WTC11 (cell line): ENCODE measurements around the gene WDR59. TPM values are rescaled to one million over a fixed set of nuclear protein-coding genes. Genes with fewer than 3 reads are reported as not detected.

Source experiments
- ATAC-seq: fragments of 200-7000 bp; cut with Tn5 transposase; 2 replicates; pipeline ENCODE4 v1.10.0; 2021; ENCODE audit warnings: mild to moderate bottlenecking, moderate library complexity
- CTCF ChIA-PET: fragments of 300-600 bp; sonication (Branson Sonifier 250); formaldehyde crosslinking; loops from one replicate; lab custom pipeline; 2021; ENCODE audit warnings: antibody characterized with exemption; lab: Charles Lee
- POLR2A ChIA-PET: fragments of 350-600 bp; sonication (Branson Sonifier 250); formaldehyde crosslinking; loops from one replicate; lab custom pipeline; 2021; ENCODE audit warnings: antibody characterized with exemption; lab: Charles Lee
- DNase-seq: peaks from one replicate; pipeline ENCODE4 v3.0.0; 2021; ENCODE audit warnings: low spot score
- H3K27ac Mint-ChIP-seq: 2 replicates; pipeline ENCODE4 v1.8.0; 2021; ENCODE audit warnings: mixed read lengths
- H3K27me3 Mint-ChIP-seq: 2 replicates; pipeline ENCODE4 v1.8.0; 2021; ENCODE audit warnings: low read depth, mild to moderate bottlenecking, moderate library complexity, mixed read lengths
- H3K36me3 Mint-ChIP-seq: 2 replicates; pipeline ENCODE4 v1.8.0; 2021; ENCODE audit warnings: mixed read lengths
- H3K4me1 Mint-ChIP-seq: 2 replicates; pipeline ENCODE4 v1.8.0; 2022; ENCODE audit warnings: mixed read lengths
- H3K4me3 Mint-ChIP-seq: 2 replicates; pipeline ENCODE4 v1.8.0; 2021; ENCODE audit warnings: mild to moderate bottlenecking, moderate library complexity, mixed read lengths
- H3K9me3 Mint-ChIP-seq: 2 replicates; pipeline ENCODE4 v1.8.0; 2021; ENCODE audit warnings: mixed read lengths
- FOXK1 ChIP-seq: sonication (generic); formaldehyde crosslinking; IDR thresholded peaks from 2 replicates; pipeline ENCODE4 v1.8.0; 2022; ENCODE audit warnings: mild to moderate bottlenecking, moderate library complexity, missing genetic modification reagents
- GABPB1 ChIP-seq: sonication (generic); formaldehyde crosslinking; IDR thresholded peaks from 2 replicates; pipeline ENCODE4 v1.8.1; 2023; ENCODE audit warnings: mild to moderate bottlenecking, missing genetic modification reagents
- HMGA2 ChIP-seq: fragments of 250-450 bp; sonication (Bioruptor Pico); IDR thresholded peaks from 2 replicates; pipeline ENCODE4 v1.4.0; 2021; ENCODE audit warnings: mild to moderate bottlenecking, moderate library complexity
- JAZF1 ChIP-seq: fragments of 250-450 bp; sonication (Bioruptor Pico); IDR thresholded peaks from 2 replicates; pipeline ENCODE4 v1.9.0; 2021; ENCODE audit warnings: moderate library complexity, mild to moderate bottlenecking, inconsistent platforms
- JUN ChIP-seq: sonication (generic); formaldehyde crosslinking; IDR thresholded peaks from 2 replicates; pipeline ENCODE4 v1.8.0; 2023; ENCODE audit warnings: mild to moderate bottlenecking, missing genetic modification reagents
- KAT7 ChIP-seq: sonication (generic); formaldehyde crosslinking; IDR thresholded peaks from 2 replicates; pipeline ENCODE4 v1.8.1; 2023; ENCODE audit warnings: missing genetic modification reagents, mild to moderate bottlenecking, borderline replicate concordance
- NR3C1 ChIP-seq: sonication (generic); formaldehyde crosslinking; conservative IDR thresholded peaks from 2 replicates; pipeline ENCODE4 v1.8.1; 2023; ENCODE audit warnings: low read depth, mild to moderate bottlenecking, missing genetic modification reagents
- RELA ChIP-seq: sonication (generic); formaldehyde crosslinking; IDR thresholded peaks from 2 replicates; pipeline ENCODE4 v1.8.1; 2022; ENCODE audit warnings: missing genetic modification reagents, mild to moderate bottlenecking, borderline replicate concordance
- RORB ChIP-seq: fragments of 250-450 bp; sonication (Bioruptor Pico); IDR thresholded peaks from 2 replicates; pipeline ENCODE4 v1.9.0; 2021; ENCODE audit warnings: mild to moderate bottlenecking
- SOX15 ChIP-seq: fragments of 250-450 bp; sonication (Bioruptor Pico); IDR thresholded peaks from 2 replicates; pipeline ENCODE4 v1.9.0; 2021; ENCODE audit warnings: mild to moderate bottlenecking
- TEAD4 ChIP-seq: sonication (generic); formaldehyde crosslinking; IDR thresholded peaks from 2 replicates; pipeline ENCODE4 v1.8.0; 2022; ENCODE audit warnings: mild to moderate bottlenecking, missing genetic modification reagents
- ZNF263 ChIP-seq: sonication (generic); formaldehyde crosslinking; IDR thresholded peaks from 2 replicates; pipeline ENCODE4 v1.8.1; 2022; ENCODE audit warnings: low read depth, mild to moderate bottlenecking, moderate library complexity, missing genetic modification reagents
- ZNF416 ChIP-seq: fragments of 250-450 bp; sonication (Bioruptor Pico); IDR thresholded peaks from 2 replicates; pipeline ENCODE4 v1.9.0; 2021; ENCODE audit warnings: mild to moderate bottlenecking, inconsistent platforms
- total RNA-seq: library from RNA; stranded (reverse); gene quantifications from 3 replicates; pipeline ENCODE4 v1.2.3, GENCODE V29; 2021
- TF ChIP-seq, protein P1 (sequence below): sonication (generic); formaldehyde crosslinking; IDR thresholded peaks from 2 replicates; pipeline ENCODE4 v1.8.1; 2023; ENCODE audit warnings: mild to moderate bottlenecking, missing genetic modification reagents, moderate library complexity
- TF ChIP-seq, protein P2 (sequence below): fragments of 250-450 bp; sonication (Bioruptor Pico); IDR thresholded peaks from 2 replicates; pipeline ENCODE4 v1.9.0; 2021; ENCODE audit warnings: moderate library complexity, mild to moderate bottlenecking, inconsistent platforms, borderline replicate concordance
- TF ChIP-seq, protein P3 (sequence below): fragments of 250-450 bp; sonication (Bioruptor Pico); IDR thresholded peaks from 2 replicates; pipeline ENCODE4 v1.8.0; 2021; ENCODE audit warnings: mild to moderate bottlenecking
- TF ChIP-seq, protein P4 (sequence below): sonication (generic); formaldehyde crosslinking; IDR thresholded peaks from 2 replicates; pipeline ENCODE4 v1.8.0; 2023; ENCODE audit warnings: mild to moderate bottlenecking, missing genetic modification reagents
- TF ChIP-seq, protein P5 (sequence below): sonication (generic); formaldehyde crosslinking; IDR thresholded peaks from 2 replicates; pipeline ENCODE4 v1.8.1; 2023; ENCODE audit warnings: mild to moderate bottlenecking, missing genetic modification reagents
- TF ChIP-seq, protein P6 (sequence below): fragments of 250-450 bp; sonication (Bioruptor Pico); IDR thresholded peaks from 2 replicates; pipeline ENCODE4 v2.1.2; 2022; ENCODE audit warnings: mild to moderate bottlenecking, moderate library complexity
- TF ChIP-seq, protein P7 (sequence below): fragments of 250-450 bp; sonication (Bioruptor Pico); IDR thresholded peaks from 2 replicates; pipeline ENCODE4 v1.9.0; 2021; ENCODE audit warnings: mild to moderate bottlenecking, borderline replicate concordance

Gene WDR59
- total RNA-seq, 1 experiment from 2014 or later, result 100 TPM

DNA sequence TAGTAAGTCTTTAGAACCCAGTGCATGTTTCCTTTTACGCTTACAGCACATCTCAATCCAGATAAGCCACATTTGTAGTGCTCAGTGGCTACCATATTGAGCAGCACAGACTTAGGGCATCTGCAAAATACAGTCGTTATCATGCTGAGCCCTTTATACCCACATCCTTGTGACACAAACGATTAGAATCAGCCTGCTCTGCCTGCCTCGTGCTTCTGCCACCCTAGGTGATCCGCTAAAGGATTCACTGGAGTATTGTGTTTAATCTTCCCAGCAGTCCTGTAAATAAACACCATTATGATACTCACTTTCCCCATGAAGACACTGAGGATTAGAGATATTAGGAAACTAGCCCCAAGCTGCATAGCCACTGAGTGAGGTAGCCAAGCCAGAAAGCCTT is 159.0 kb downstream of the WDR59 start (continued):
- TF ChIP-seq ZNF263 (CRISPR knock-in tag), result no peak

DNA sequence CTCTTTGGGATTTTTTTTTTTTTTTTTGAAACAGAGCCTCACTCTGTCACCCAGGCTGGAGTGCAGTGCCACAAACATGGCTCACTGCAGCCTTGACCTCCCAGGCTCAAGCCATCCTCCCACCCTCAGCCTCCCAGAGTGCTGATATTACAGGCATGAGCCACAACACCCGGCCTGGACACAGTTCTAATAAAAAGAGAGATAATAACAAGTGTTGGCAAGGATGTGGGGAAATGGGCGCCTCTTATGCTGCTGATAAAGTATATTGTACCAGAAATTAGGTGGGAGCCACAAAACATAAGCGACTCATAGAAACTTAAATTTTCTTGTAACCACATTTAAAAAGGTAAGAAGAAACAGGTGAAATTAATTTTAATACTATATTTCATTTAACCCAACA is 159.9 kb downstream of the WDR59 start:
- H3K4me1 Mint-ChIP-seq, result peaks cover 6% of the 10 kb centered on the region; the same call in 1 of the 2 replicates
- H3K4me3 Mint-ChIP-seq, result no peak overlapping the region
- TF ChIP-seq, protein P1, sequence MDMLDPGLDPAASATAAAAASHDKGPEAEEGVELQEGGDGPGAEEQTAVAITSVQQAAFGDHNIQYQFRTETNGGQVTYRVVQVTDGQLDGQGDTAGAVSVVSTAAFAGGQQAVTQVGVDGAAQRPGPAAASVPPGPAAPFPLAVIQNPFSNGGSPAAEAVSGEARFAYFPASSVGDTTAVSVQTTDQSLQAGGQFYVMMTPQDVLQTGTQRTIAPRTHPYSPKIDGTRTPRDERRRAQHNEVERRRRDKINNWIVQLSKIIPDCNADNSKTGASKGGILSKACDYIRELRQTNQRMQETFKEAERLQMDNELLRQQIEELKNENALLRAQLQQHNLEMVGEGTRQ (CRISPR knock-in tag), result no peak
- TF ChIP-seq, protein P2, sequence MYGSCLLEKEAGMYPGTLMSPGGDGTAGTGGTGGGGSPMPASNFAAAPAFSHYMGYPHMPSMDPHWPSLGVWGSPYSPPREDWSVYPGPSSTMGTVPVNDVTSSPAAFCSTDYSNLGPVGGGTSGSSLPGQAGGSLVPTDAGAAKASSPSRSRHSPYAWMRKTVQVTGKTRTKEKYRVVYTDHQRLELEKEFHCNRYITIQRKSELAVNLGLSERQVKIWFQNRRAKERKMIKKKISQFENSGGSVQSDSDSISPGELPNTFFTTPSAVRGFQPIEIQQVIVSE (CRISPR knock-in tag), result no peak
- TF ChIP-seq HMGA2 (CRISPR knock-in tag) (no peak), TEAD4 (no peak), KAT7 (CRISPR knock-in tag) (no peak), SOX15 (no peak), RORB (CRISPR knock-in tag) (no peak), RELA (no peak), NR3C1 (CRISPR knock-in tag) (no peak), ZNF416 (CRISPR knock-in tag) (no peak), JAZF1 (no peak), FOXK1 (CRISPR knock-in tag) (no peak), JUN (CRISPR knock-in tag) (no peak), GABPB1 (CRISPR knock-in tag) (no peak)
- TF ChIP-seq, protein P3, sequence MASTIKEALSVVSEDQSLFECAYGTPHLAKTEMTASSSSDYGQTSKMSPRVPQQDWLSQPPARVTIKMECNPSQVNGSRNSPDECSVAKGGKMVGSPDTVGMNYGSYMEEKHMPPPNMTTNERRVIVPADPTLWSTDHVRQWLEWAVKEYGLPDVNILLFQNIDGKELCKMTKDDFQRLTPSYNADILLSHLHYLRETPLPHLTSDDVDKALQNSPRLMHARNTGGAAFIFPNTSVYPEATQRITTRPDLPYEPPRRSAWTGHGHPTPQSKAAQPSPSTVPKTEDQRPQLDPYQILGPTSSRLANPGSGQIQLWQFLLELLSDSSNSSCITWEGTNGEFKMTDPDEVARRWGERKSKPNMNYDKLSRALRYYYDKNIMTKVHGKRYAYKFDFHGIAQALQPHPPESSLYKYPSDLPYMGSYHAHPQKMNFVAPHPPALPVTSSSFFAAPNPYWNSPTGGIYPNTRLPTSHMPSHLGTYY (CRISPR knock-in tag), result no peak
- TF ChIP-seq, protein P4, sequence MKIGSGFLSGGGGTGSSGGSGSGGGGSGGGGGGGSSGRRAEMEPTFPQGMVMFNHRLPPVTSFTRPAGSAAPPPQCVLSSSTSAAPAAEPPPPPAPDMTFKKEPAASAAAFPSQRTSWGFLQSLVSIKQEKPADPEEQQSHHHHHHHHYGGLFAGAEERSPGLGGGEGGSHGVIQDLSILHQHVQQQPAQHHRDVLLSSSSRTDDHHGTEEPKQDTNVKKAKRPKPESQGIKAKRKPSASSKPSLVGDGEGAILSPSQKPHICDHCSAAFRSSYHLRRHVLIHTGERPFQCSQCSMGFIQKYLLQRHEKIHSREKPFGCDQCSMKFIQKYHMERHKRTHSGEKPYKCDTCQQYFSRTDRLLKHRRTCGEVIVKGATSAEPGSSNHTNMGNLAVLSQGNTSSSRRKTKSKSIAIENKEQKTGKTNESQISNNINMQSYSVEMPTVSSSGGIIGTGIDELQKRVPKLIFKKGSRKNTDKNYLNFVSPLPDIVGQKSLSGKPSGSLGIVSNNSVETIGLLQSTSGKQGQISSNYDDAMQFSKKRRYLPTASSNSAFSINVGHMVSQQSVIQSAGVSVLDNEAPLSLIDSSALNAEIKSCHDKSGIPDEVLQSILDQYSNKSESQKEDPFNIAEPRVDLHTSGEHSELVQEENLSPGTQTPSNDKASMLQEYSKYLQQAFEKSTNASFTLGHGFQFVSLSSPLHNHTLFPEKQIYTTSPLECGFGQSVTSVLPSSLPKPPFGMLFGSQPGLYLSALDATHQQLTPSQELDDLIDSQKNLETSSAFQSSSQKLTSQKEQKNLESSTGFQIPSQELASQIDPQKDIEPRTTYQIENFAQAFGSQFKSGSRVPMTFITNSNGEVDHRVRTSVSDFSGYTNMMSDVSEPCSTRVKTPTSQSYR, result no peak
- TF ChIP-seq, protein P5, sequence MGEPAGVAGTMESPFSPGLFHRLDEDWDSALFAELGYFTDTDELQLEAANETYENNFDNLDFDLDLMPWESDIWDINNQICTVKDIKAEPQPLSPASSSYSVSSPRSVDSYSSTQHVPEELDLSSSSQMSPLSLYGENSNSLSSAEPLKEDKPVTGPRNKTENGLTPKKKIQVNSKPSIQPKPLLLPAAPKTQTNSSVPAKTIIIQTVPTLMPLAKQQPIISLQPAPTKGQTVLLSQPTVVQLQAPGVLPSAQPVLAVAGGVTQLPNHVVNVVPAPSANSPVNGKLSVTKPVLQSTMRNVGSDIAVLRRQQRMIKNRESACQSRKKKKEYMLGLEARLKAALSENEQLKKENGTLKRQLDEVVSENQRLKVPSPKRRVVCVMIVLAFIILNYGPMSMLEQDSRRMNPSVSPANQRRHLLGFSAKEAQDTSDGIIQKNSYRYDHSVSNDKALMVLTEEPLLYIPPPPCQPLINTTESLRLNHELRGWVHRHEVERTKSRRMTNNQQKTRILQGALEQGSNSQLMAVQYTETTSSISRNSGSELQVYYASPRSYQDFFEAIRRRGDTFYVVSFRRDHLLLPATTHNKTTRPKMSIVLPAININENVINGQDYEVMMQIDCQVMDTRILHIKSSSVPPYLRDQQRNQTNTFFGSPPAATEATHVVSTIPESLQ (CRISPR knock-in tag), result no peak
- TF ChIP-seq, protein P6, sequence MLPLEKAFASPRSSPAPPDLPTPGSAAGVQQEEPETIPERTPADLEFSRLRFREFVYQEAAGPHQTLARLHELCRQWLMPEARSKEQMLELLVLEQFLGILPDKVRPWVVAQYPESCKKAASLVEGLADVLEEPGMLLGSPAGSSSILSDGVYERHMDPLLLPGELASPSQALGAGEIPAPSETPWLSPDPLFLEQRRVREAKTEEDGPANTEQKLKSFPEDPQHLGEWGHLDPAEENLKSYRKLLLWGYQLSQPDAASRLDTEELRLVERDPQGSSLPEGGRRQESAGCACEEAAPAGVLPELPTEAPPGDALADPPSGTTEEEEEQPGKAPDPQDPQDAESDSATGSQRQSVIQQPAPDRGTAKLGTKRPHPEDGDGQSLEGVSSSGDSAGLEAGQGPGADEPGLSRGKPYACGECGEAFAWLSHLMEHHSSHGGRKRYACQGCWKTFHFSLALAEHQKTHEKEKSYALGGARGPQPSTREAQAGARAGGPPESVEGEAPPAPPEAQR (CRISPR knock-in tag), result no peak
- TF ChIP-seq, protein P7, sequence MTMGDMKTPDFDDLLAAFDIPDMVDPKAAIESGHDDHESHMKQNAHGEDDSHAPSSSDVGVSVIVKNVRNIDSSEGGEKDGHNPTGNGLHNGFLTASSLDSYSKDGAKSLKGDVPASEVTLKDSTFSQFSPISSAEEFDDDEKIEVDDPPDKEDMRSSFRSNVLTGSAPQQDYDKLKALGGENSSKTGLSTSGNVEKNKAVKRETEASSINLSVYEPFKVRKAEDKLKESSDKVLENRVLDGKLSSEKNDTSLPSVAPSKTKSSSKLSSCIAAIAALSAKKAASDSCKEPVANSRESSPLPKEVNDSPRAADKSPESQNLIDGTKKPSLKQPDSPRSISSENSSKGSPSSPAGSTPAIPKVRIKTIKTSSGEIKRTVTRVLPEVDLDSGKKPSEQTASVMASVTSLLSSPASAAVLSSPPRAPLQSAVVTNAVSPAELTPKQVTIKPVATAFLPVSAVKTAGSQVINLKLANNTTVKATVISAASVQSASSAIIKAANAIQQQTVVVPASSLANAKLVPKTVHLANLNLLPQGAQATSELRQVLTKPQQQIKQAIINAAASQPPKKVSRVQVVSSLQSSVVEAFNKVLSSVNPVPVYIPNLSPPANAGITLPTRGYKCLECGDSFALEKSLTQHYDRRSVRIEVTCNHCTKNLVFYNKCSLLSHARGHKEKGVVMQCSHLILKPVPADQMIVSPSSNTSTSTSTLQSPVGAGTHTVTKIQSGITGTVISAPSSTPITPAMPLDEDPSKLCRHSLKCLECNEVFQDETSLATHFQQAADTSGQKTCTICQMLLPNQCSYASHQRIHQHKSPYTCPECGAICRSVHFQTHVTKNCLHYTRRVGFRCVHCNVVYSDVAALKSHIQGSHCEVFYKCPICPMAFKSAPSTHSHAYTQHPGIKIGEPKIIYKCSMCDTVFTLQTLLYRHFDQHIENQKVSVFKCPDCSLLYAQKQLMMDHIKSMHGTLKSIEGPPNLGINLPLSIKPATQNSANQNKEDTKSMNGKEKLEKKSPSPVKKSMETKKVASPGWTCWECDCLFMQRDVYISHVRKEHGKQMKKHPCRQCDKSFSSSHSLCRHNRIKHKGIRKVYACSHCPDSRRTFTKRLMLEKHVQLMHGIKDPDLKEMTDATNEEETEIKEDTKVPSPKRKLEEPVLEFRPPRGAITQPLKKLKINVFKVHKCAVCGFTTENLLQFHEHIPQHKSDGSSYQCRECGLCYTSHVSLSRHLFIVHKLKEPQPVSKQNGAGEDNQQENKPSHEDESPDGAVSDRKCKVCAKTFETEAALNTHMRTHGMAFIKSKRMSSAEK (CRISPR knock-in tag), result no peak
- peaks cover 14% of the 10 kb centered on the region for H3K9me3 Mint-ChIP-seq
- ATAC-seq (no peak), DNase-seq (no peak)
- ChIA-PET CTCF (interaction anchor here (0.7 to 1.3 kb wide), 3 partner anchors 10 to 38 kb away, joined by 3 to 6 read pairs (median 6); no protein-coding TSS in a partner anchor), POLR2A (no interaction called here)
- no peaks in the 10 kb centered on the region for H3K36me3 Mint-ChIP-seq
- H3K27me3 Mint-ChIP-seq, result no peaks in the 10 kb centered on the region; the same call in 1 of the 2 replicates
- H3K27ac Mint-ChIP-seq, result no peak overlapping the region
